Subcutaneous adipose tissue (tissue), 4 donors: ENCODE data around the gene PRL. TPM values are rescaled to one million over a fixed set of nuclear protein-coding genes. Genes with fewer than 3 reads are reported as not detected.

Experiments used
- total RNA-seq, 4 donors: library from RNA; depleted of rRNA; stranded (reverse); fragments of >200 nt; gene quantifications; one replicate each; pipeline ENCODE4 v1.1.0, GENCODE V29; 2016
- TF ChIP-seq, protein P1 (sequence below): fragments of 450-650 bp; IDR thresholded peaks from one replicate; pipeline ENCODE4 v1.5.1; 2016; ENCODE audit warnings: low read depth, mild to moderate bottlenecking, control low read depth, antibody characterized with exemption, moderate library complexity

Gene PRL
- total RNA-seq, 4 donors from 2014 or later, result 0.98 TPM; not detected in 3

DNA sequence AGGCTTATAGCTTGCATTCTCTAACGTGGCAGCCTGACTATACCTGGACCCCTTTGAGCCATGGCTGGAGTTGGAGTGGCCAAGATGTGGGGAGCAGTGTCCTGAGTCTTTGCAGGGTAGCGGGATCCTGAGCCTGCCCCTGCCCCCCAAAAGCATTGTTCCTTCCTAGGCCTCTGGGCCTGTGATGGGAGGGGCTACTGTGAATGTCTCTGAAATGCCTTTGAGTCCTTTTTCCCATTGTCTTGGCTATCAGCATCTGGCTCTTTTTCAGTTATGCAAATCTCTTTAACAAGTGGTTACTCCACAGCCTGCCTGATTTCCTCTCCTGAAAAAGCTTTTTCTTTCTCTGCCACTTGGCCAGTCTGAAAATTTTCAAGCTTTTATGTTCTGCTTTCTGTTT, 17.0 kb upstream of the PRL start:
- TF ChIP-seq, protein P1, sequence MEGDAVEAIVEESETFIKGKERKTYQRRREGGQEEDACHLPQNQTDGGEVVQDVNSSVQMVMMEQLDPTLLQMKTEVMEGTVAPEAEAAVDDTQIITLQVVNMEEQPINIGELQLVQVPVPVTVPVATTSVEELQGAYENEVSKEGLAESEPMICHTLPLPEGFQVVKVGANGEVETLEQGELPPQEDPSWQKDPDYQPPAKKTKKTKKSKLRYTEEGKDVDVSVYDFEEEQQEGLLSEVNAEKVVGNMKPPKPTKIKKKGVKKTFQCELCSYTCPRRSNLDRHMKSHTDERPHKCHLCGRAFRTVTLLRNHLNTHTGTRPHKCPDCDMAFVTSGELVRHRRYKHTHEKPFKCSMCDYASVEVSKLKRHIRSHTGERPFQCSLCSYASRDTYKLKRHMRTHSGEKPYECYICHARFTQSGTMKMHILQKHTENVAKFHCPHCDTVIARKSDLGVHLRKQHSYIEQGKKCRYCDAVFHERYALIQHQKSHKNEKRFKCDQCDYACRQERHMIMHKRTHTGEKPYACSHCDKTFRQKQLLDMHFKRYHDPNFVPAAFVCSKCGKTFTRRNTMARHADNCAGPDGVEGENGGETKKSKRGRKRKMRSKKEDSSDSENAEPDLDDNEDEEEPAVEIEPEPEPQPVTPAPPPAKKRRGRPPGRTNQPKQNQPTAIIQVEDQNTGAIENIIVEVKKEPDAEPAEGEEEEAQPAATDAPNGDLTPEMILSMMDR, result no peak

DNA sequence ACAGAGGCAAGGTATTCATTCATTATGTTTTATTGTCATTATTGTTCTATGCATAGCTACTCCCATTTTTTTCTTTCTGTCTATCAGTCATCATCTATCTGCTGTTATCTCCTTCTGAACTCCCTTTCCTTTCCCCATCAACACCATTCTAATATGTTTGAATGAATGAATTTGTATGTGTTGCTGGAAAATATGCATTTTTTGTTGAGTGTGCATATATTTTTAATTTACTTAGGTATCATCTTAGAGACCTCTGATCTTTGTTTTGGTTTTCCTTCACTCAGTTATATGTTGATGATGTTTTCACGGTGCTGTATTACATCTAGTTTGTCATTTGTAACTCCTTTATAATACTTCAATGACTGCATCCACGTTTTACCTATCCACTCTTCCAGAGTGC, 12.1 kb upstream of the PRL start:
- TF ChIP-seq, protein P1, result no peak

- TF ChIP-seq, protein P1, result no peak
These were observed 10.1 kb upstream of the PRL start for GRCh38 chr6:22306741-22307466.

GRCh38 chr6:22302838-22303237, 6.0 kb upstream of the PRL start:
- TF ChIP-seq, protein P1, result no peak

GRCh38 chr6:22300273-22300998, 3.6 kb upstream of the PRL start:
- TF ChIP-seq, protein P1, result no peak

DNA sequence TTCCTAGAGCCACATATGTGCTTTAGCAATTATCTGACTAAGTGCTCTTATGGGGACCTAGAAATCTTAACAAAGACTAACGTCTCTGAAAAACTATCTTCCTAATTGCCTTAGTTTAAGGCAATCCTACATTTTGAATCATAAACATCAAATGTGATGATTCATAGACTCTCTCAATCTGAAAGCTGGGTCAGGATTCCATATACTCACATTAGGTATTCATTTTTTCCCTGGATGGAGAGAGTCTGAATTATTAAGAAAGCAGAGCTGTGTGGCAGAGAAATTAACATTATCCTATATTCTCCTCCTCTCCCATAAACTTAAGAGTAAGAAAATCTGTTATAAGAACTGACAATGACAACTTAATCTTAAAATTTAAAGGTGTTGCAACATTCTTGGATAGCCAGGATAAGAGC, 1.6 kb upstream of the PRL start:
- TF ChIP-seq, protein P1, result no peak

GRCh38 chr6:22296067-22296466, 769 bp downstream of the PRL start:
- TF ChIP-seq, protein P1, result no peak
